IPS DF 4.7 (cell line): ENCODE results near the gene SDHC.
"Not testable (repeated sequence)": the region's sequence is repeated elsewhere in the genome, so short reads cannot be mapped to it uniquely, and the experiment has no call there.

Source experiments
- DNase-seq: peaks from one replicate; pipeline ENCODE4 v3.0.0-alpha.2; 2013; ENCODE audit warnings: low spot score; ENCODE audit errors: extremely low read depth

Gene SDHC

GRCh38 chr1:161309868-161310267 lies 4.3 kb upstream of the SDHC start, which contains the start of gene MPZ:
TSS of gene MPZ (minus strand) at chr1:161309968. CDS start at chr1:161309905, 63 bp downstream.
- DNase-seq = no peak

DNA sequence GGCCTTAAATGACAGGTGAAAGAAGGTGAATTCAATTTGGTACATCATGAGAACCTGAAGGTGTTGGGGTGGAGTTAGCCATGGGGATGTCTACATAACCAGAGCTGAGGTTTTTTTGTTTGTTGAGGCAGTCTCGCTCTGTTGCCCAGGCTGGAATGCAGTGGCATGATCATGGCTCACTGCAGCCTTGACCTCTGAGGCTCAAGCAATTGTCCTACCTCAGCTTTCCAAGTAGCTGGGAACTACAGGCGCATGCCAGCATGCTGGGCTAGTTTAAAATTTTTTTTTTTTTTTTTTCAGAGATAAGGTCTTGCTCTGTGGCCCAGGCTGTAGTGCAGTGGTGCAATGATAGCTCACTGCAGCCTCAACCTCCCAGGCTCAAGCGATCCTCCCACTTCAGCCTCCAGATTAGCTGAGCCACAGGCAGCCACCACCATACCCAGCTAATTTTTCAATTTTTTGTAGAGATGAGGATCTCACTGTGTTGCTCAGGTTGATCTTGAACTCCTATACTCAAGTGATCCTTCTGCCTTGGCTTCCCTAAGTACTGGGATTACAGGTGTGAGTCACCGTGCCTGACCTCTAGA lies 2.5 kb upstream of the SDHC start:
- DNase-seq = no peak

GRCh38 chr1:161313554-161314200 lies 504 bp upstream of the SDHC start:
- no peak for DNase-seq

DNA sequence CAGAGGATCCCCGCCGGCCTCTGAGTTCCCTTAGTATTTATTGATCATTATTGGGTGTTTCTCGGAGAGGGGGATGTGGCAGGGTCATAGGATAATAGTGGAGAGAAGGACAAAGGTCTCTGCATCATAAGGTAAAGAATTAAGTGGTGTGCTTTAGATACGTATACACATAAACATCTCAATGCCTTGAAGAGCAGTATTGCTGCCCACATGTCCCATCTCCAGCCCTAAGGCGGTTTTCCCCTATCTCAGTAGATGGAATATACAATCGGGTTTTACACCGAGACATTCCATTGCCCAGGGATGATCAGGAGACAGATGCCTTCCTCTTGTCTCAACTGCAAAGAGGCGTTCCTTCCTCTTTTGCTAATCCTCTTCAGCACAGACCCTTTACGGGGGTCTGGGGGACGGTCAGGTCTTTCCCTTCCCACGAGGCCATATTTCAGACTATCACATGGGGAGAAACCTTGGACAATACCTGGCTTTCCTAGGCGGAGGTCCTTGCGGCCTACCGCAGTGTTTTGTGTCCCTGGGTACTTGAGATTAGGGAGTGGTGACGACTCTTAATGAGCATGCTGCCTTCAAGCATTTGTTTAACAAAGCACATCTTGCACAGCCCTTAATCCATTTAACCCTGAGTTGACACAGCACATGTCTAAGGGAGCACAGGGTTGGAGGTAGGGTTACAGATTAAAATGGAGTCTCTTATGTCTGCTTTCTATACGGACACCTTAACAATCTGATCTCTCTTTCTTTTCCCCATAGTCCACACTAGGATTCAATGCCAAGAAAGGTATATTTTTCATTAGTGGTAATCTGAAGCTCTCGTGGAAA lies 1.9 kb downstream of the SDHC start:
- DNase-seq = not testable (repeated sequence)

- no peak for DNase-seq
Observed at GRCh38 chr1:161324020-161324419, 9.8 kb downstream of the SDHC start.

GRCh38 chr1:161330346-161330745 lies 16.2 kb downstream of the SDHC start:
- DNase-seq = no peak

DNA sequence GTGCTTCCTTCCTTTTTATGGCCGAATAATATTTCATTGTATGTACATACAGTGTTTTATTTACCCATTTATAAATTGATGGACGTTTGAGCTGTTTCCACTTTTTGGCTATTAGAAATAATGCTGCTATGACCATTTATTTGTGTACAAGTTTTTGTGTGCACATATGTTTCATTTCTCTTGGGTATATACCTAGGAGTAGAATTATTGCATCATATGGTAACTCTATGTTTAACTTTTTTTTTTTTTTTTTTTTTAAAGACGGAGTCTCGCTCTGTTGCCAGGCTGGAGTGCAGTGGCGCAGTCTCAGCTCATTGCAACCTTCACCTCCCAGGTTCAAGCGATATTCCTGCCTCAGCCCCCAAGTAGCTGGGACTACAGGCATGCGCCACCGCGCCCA lies 19.0 kb downstream of the SDHC start:
- no peak for DNase-seq

GRCh38 chr1:161335796-161336195 lies 21.6 kb downstream of the SDHC start:
- DNase-seq = no peak

DNA sequence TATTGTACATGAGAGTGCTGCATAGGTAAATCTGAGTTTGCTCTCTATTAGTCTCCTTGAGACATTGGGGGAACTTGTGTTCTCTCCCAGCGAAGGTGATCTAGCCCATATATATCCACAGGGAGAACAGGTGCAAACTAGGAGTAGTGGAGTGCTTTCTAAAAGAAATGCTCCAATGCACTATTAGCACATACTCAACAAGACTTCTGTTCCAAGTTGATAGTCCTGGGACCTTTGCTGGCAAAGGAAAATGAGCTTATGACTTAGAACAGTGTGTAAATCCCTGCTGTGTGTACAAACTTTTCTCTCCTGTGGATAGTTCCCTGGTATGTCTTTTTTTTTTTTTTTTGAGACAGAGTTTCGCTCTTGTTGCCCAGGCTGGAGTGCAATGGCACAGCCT lies 28.0 kb downstream of the SDHC start:
- no peak for DNase-seq

GRCh38 chr1:161342821-161343220 lies 28.6 kb downstream of the SDHC start:
- no peak for DNase-seq

GRCh38 chr1:161350671-161351070 lies 36.5 kb downstream of the SDHC start:
- DNase-seq = no peak

- no peak for DNase-seq
Observed at GRCh38 chr1:161351482-161351881, 37.3 kb downstream of the SDHC start.

- DNase-seq = no peak
Observed at GRCh38 chr1:161357073-161357472, 42.9 kb downstream of the SDHC start.

DNA sequence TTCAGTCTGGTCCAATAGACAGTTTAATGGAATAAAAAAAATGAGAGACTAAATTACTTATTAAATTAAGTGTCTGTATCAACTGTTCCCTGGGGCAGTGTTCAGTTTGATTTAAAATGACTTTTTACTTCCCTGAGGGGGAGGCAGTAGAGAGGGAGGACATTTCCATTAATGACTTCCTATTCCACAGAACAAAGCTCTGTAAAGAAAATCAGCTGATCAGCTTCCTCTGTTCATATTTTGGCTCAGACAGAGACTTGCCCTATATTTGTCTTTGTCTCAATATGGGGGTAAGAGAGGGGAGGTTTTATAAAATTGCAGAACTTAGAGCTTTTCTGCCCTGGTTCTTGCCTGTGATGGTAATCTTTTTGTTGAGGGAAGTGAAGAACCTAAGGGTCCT lies 45.1 kb downstream of the SDHC start:
- DNase-seq = no peak

GRCh38 chr1:161364332-161364731 lies 50.2 kb downstream of the SDHC start:
- DNase-seq = no peak

DNA sequence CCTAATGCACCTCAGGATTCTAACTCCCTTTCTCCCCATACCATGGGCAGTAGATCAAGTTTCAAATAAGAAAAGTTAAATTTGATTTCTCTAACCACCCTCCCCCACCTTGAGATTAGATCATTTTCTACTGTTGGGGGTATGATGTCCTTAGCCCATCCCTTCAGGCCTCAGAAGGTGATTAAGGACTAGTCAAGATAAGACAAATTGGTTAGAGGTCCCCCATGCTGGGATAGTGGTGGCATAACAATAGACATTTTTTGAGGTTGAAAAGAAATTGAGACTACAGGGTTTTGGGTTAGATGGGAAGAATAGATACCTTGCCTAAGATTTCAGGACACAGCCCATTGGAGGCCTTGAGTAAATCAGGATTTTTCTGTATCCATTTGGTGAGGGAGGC lies 51.0 kb downstream of the SDHC start:
- no peak for DNase-seq

DNA sequence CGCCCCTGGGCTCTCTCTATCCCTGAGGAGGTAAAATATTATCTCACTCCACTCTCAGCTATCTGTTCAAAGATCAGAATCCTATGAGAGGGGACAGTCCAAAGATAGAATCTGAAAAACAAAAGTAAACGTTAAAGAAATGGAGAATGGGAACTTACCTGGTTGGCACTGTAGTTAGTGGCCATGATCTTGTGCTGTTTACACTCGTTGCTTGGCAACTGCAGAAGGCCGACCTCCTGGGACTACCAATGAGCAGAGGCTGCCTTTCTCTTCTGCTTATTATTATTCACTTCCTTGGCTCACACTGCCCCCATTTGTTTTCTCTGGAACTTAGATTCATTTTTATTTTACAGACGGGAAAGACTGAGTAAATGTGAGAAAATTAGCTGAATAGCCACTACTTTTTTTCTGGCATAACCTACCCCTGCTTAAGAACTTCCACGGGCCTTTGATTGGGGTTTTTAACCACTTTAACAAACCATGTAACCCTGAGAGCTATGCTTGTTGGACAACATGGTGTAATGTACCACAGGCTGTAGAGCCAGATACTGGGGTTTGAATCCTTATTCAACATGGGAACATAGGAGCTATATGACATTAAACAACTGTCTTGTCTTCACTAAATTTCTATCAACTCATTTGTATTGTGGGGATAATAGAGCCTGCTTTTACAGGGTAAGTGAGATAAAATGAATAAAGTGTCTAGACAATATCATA lies 53.7 kb downstream of the SDHC start, which contains the start of gene CFAP126:
TSS of gene CFAP126 (minus strand) at position 193 of the 717 bp plus-strand sequence. CDS start at position 185, 8 bp downstream.
- DNase-seq = no peak

- DNase-seq = no peak
Observed at GRCh38 chr1:161373442-161373841, 59.3 kb downstream of the SDHC start.

DNA sequence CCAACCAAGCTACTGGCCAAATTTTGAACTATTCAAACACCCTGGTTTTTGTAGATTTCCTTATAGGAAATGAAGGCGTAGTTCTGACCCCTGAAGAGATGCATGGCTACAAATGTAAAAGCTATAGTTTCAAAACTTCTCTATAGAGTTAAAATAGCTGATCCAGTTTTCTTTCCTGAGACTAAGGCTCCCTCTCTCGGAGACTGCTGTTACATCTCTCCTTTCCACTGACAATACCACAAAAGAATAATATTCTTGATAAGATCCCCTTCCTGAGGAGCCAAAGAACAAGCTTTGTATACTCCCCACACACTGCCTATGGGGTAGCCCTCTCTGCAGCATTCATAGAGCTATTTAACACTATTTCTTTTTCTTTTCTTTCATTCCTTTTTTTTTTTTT lies 60.2 kb downstream of the SDHC start:
- no peak for DNase-seq

DNA sequence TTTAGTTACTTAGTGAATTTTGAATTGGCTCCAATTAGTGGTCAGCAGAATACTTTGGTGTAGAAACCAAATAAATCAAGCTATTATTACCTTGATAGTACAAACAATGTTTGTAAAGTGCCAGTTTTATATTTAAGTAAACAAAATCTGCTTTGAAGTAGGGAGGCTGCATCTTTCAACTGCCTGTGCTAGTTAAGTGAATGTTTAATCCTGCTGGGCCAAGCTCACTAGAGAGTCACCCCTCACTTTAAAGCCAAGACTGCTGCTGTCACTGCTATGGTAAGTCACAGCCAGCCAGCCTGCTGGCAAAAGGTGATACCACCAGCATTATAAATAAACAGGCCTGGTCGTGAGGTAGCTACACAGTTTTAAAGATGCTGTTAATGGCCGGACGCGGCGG lies 63.8 kb downstream of the SDHC start:
- no peak for DNase-seq

DNA sequence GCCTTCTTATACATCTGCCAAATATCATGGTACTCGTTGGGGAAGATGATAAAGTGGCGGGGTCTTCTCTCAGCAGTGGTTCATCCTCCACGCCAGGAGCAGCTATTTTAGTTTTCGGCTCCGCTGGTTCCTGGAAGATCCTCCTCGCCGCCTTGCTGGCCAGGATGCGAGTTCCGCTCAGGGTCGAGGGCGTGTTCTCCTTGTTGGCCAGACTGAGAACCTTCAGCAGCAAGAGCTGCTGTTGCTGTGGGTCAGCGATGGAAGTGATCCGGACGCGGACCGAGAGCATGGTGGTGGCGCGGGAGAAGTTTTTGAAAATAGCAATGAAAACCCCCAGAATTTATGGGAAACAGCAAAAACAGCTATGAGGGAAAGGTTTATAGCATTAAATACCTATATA lies 64.9 kb downstream of the SDHC start:
- no peak for DNase-seq

DNA sequence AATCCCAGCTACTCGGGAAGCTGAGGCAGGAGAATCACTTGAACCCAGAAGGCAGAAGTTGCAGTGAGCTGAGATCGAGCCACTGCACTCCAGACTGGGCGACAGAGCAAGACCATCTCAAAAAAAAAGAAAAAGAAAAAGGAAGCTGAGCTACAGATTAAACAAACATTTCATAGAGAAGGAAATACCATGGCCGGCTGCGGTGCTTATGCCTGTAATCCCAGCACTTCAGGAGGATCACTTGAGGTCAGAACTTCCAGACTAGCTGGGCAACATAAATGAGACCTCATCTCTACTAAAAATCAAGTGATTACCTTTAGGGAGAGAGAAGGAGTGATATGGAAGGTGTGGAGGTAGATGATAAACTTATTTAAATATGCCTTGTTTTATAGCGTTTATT lies 67.5 kb downstream of the SDHC start:
- DNase-seq = no peak
